ENCODE measurements around the gene RYR2. TPM values are rescaled to one million over a fixed set of nuclear protein-coding genes. Genes with fewer than 3 reads are reported as not detected.

Gene RYR2
- total and polyA plus RNA-seq, 2 of the 8 experiments (the other 6 are each of a cell fraction or from before 2014, with no cell fraction given): 1.3 to 4.4 TPM

DNA sequence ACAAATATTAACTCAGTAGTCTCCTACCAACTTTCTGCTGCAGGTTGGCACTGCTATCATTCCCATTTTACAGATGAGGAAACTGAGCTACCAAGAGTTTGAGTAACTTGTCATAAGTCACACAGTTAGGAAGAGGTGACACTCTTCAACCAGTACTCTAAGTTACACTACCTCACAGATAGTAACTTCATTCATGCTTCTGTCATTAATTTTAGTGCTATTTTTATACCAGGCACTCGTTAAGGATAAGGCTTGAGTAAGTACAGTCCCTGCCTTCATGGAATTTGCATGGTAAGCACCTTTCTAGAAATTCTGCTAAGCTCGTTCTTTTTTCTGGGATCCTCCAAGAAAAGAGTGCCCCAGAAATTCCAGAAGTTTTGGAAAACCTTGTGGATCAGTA is 770.1 kb downstream of the RYR2 start:
- no peak for DNase-seq (ENCODE audit: low read depth in 1 of 2, low spot score in 2 of 2)
- no peak overlapping the region for H3K23ac ChIP-seq (ENCODE audit: insufficient read length)
- ChIA-PET POLR2A (ENCODE audit: partially characterized antibody) (no interaction called here), CTCF (ENCODE audit: partially characterized antibody) (interaction anchor here (0.8 to 1.9 kb wide), 3 partner anchors 11 to 89 kb away, joined by 3 to 6 read pairs (median 5); no protein-coding TSS in a partner anchor)
- TF ChIP-seq SIX5 (IDR thresholded peaks at IDR 0.05; ENCODE audit: low read depth, low read length): no peak
- H3K27me3 ChIP-seq (replicated peaks in 1 of 4; ENCODE audit: control insufficient read depth in 3 of 4, extremely low read depth in 1 of 4, insufficient read depth in 3 of 4, low read length in 3 of 4): no peaks in the 10 kb centered on the region
- no peak overlapping the region for H3K27ac ChIP-seq (ENCODE audit: low read depth, low read length)
- no peaks in the 10 kb centered on the region for H3K79me1 ChIP-seq (ENCODE audit: low read depth, low read length)
- H4K91ac ChIP-seq (replicated peaks; ENCODE audit: insufficient read length, low read length): no peak overlapping the region
- H2BK12ac ChIP-seq (ENCODE audit: low read depth, low read length): no peak overlapping the region
- no peak overlapping the region for H2AFZ ChIP-seq (ENCODE audit: low read length)
- no peak overlapping the region for H3K4ac ChIP-seq (replicated peaks; ENCODE audit: insufficient read length, low read depth, low read length)
- H3K18ac ChIP-seq (ENCODE audit: extremely low read depth, low read length): no peak overlapping the region
- H2BK20ac ChIP-seq (ENCODE audit: low read length): no peak overlapping the region
- FAIRE-seq: no peak
- WGBS, 2 experiments (ENCODE audit: extremely low coverage in 1 of 2, insufficient coverage in 1 of 2, insufficient read length in 1 of 2, insufficient replicate concordance in 2 of 2, low coverage in 1 of 2, low lambda C conversion rate in 2 of 2, missing lambda C conversion rate in 1 of 2): 93% methylated on average over 2 of the region's 2 CpGs; no CpG with 5 or more reads in 1 of the 2 experiments
- H3K23me2 ChIP-seq (ENCODE audit: low read depth, low read length): no peaks in the 10 kb centered on the region
- H3K4me2 ChIP-seq (ENCODE audit: insufficient read depth in 1 of 2, low read depth in 2 of 2, low read length in 2 of 2): no peak overlapping the region
- no peaks in the 10 kb centered on the region for H3K79me2 ChIP-seq (ENCODE audit: control insufficient read depth in 1 of 2, insufficient read depth in 2 of 2, low read length in 2 of 2)
- H2BK5ac ChIP-seq (ENCODE audit: low read depth, low read length): no peak overlapping the region
- no peak overlapping the region for H3K14ac ChIP-seq (ENCODE audit: insufficient read length)
- H3K56ac ChIP-seq (replicated peaks; ENCODE audit: insufficient read length, low read depth, low read length): no peak overlapping the region
- H2BK120ac ChIP-seq (replicated peaks; ENCODE audit: low read depth, low read length): no peak overlapping the region
- H3K36me3 ChIP-seq (ENCODE audit: control insufficient read depth in 2 of 4, insufficient read depth in 4 of 4, low read length in 3 of 4): no peaks in the 10 kb centered on the region
- H2BK15ac ChIP-seq (ENCODE audit: low read length): no peak overlapping the region
- no peak overlapping the region for H2AK5ac ChIP-seq (ENCODE audit: low read depth, low read length)
- H3K4me1 ChIP-seq (replicated peaks in 1 of 4; ENCODE audit: control insufficient read depth in 3 of 4, insufficient read depth in 4 of 4, low read length in 3 of 4): no peaks in the 10 kb centered on the region; a peak in 1 of 7 replicates
- H4K8ac ChIP-seq (ENCODE audit: extremely low read depth, insufficient read depth, low read length): no peak overlapping the region
- H4K20me1 ChIP-seq (replicated peaks in 1 of 2; ENCODE audit: control insufficient read depth in 1 of 2, insufficient read depth in 2 of 2, low read length in 2 of 2): no peaks in the 10 kb centered on the region
- H3K4me3 ChIP-seq (ENCODE audit: extremely low read depth in 1 of 4, insufficient read depth in 2 of 4, low read depth in 3 of 4, low read length in 4 of 4): no peak overlapping the region
- H4K5ac ChIP-seq (ENCODE audit: insufficient read length, low read depth, low read length): no peak overlapping the region
- H3K9me3 ChIP-seq (ENCODE audit: insufficient read depth in 2 of 2, low read depth in 1 of 2, low read length in 1 of 2): no peaks in the 10 kb centered on the region
- no peak overlapping the region for H3K9ac ChIP-seq (replicated peaks in 1 of 4; ENCODE audit: extremely low read depth in 1 of 4, low read depth in 3 of 4, low read length in 3 of 4)
